ENCODE data around the gene CD46. TPM values are rescaled to one million over a fixed set of nuclear protein-coding genes. Genes with fewer than 3 reads are reported as not detected.

Gene CD46
- total RNA-seq, 4 donors from 2014 or later = 89.7 to 259 (median 108) TPM

- H3K36me3 ChIP-seq = peaks cover 16% of the 10 kb centered on the region
- no peaks in the 10 kb centered on the region for H3K9me3 ChIP-seq
- peak; percentile 54 to 65 for DNase-seq (ENCODE audit: low spot score in 2 of 2)
- no peaks in the 10 kb centered on the region for H3K27me3 ChIP-seq
- TF ChIP-seq POLR2A (IDR thresholded peaks at IDR 0.05) = no peak
- TF ChIP-seq EP300 (IDR thresholded peaks at IDR 0.05) = no peak
- TF ChIP-seq POLR2AphosphoS5 (IDR thresholded peaks at IDR 0.05) = no peak
- no peak for TF ChIP-seq CTCF (IDR thresholded peaks at IDR 0.05)
- WGBS = 69% methylated on average over 8 of the region's 8 CpGs
- H3K27ac ChIP-seq = peak overlapping the region; percentile 93
- H3K4me3 ChIP-seq = peak overlapping the region; percentile 58
- peaks cover 95% of the 10 kb centered on the region for H3K4me1 ChIP-seq
These were observed 70.3 kb downstream of the CD46 start for GRCh38 chr1:207822124-207822601.

GRCh38 chr1:207822602-207823451 is 71.0 kb downstream of the CD46 start:
- peak; percentile 93 to 94 for DNase-seq (ENCODE audit: low spot score in 2 of 2)
- Histone ChIP-seq H3K9me3 (no peaks in the 10 kb centered on the region), H3K4me3 (peak overlapping the region; percentile 58), H3K4me1 (peaks cover 95% of the 10 kb centered on the region), H3K36me3 (peaks cover 9% of the 10 kb centered on the region), H3K27ac (peak overlapping the region; percentile 93), H3K27me3 (no peaks in the 10 kb centered on the region)
- TF ChIP-seq EP300 (IDR thresholded peaks at IDR 0.05) (no peak), POLR2A (IDR thresholded peaks at IDR 0.05) (no peak), POLR2AphosphoS5 (IDR thresholded peaks at IDR 0.05) (peak in 1 of 3 donors; percentile 53), CTCF (IDR thresholded peaks at IDR 0.05) (no peak)
- 62% methylated on average over 11 of the region's 11 CpGs for WGBS

- no peaks in the 10 kb centered on the region for H3K9me3 ChIP-seq
- no peak for TF ChIP-seq CTCF (IDR thresholded peaks at IDR 0.05)
- no peak for TF ChIP-seq EP300 (IDR thresholded peaks at IDR 0.05)
- no peak for TF ChIP-seq POLR2AphosphoS5 (IDR thresholded peaks at IDR 0.05)
- TF ChIP-seq POLR2A (IDR thresholded peaks at IDR 0.05) = no peak
- no peaks in the 10 kb centered on the region for H3K27me3 ChIP-seq
- DNase-seq (ENCODE audit: low spot score in 2 of 2) = no peak
- peak overlapping the region; percentile 93 for H3K27ac ChIP-seq
- peak overlapping the region; percentile 58 for H3K4me3 ChIP-seq
- WGBS = 42% methylated on average over 16 of the region's 19 CpGs
- peaks cover 97% of the 10 kb centered on the region for H3K4me1 ChIP-seq
- H3K36me3 ChIP-seq = peaks cover 4% of the 10 kb centered on the region
These were observed 71.7 kb downstream of the CD46 start for GRCh38 chr1:207823531-207823879.

GRCh38 chr1:207823880-207824566 is 72.2 kb downstream of the CD46 start:
- Histone ChIP-seq H3K9me3 (no peaks in the 10 kb centered on the region), H3K4me1 (peaks cover 98% of the 10 kb centered on the region), H3K27me3 (no peaks in the 10 kb centered on the region), H3K4me3 (peak overlapping the region; percentile 58), H3K27ac (peak overlapping the region; percentile 93), H3K36me3 (no peaks in the 10 kb centered on the region)
- WGBS = 2% methylated on average over 9 of the region's 9 CpGs
- DNase-seq (ENCODE audit: low spot score in 2 of 2) = peak; percentile 92 to 93
- TF ChIP-seq POLR2A (IDR thresholded peaks at IDR 0.05) = peak; percentile 88 to 90
- peak; percentile 63 to 93 for TF ChIP-seq CTCF (IDR thresholded peaks at IDR 0.05)
- peak; percentile 97 to 99 (median 99) for TF ChIP-seq POLR2AphosphoS5 (IDR thresholded peaks at IDR 0.05)
- no peak for TF ChIP-seq EP300 (IDR thresholded peaks at IDR 0.05)
